ENCODE measurements around the gene F11. TPM values are rescaled to one million over a fixed set of nuclear protein-coding genes. Genes with fewer than 3 reads are reported as not detected.
"Not testable (repeated sequence)": the region's sequence is repeated elsewhere in the genome, so short reads cannot be mapped to it uniquely, and the experiment has no call there.

F11 gene
- total and polyA plus RNA-seq, 2 donors (not counting 1 experiment from before 2014, with no cell fraction given) = 0.06 TPM; not detected in 1

- no peak for TF ChIP-seq EZH2 (IDR thresholded peaks at IDR 0.05; ENCODE audit: borderline replicate concordance, insufficient read depth, low read depth, low read length, poor library complexity, severe bottlenecking)
- TF ChIP-seq, protein P1, sequence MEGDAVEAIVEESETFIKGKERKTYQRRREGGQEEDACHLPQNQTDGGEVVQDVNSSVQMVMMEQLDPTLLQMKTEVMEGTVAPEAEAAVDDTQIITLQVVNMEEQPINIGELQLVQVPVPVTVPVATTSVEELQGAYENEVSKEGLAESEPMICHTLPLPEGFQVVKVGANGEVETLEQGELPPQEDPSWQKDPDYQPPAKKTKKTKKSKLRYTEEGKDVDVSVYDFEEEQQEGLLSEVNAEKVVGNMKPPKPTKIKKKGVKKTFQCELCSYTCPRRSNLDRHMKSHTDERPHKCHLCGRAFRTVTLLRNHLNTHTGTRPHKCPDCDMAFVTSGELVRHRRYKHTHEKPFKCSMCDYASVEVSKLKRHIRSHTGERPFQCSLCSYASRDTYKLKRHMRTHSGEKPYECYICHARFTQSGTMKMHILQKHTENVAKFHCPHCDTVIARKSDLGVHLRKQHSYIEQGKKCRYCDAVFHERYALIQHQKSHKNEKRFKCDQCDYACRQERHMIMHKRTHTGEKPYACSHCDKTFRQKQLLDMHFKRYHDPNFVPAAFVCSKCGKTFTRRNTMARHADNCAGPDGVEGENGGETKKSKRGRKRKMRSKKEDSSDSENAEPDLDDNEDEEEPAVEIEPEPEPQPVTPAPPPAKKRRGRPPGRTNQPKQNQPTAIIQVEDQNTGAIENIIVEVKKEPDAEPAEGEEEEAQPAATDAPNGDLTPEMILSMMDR (IDR thresholded peaks at IDR 0.05) = no peak
- Mint-ChIP-seq H3K4me3 (no peak overlapping the region), H3K27ac (no peak overlapping the region), H3K27me3 (peaks cover 3% of the 10 kb centered on the region), H3K4me1 (no peaks in the 10 kb centered on the region), H3K9me3 (ENCODE audit: insufficient read depth) (peaks cover 8% of the 10 kb centered on the region)
- Histone ChIP-seq H3K27me3 (replicated peaks in 1 of 4; ENCODE audit: control extremely low read depth in 1 of 4, control insufficient read depth in 3 of 4, insufficient read depth in 4 of 4, low read length in 3 of 4) (no peaks in the 10 kb centered on the region), H3K4me3 (ENCODE audit: control extremely low read depth in 1 of 5, extremely low read depth in 1 of 5, insufficient read depth in 1 of 5, low read depth in 2 of 5, low read length in 4 of 5) (no peak overlapping the region), H3K4me1 (ENCODE audit: control insufficient read depth in 2 of 2, insufficient read depth in 2 of 2, low read length in 2 of 2) (no peaks in the 10 kb centered on the region), H3K4me2 (replicated peaks; ENCODE audit: low read depth, low read length, poor library complexity, severe bottlenecking) (no peak overlapping the region), H3K9ac (ENCODE audit: low read length) (no peak overlapping the region), H3K27ac (ENCODE audit: low read length in 2 of 2) (no peak overlapping the region), H3K9me3 (ENCODE audit: control extremely low read depth in 1 of 3, control insufficient read depth in 2 of 3, insufficient read depth in 1 of 3, low read length in 2 of 3) (peaks cover 0 to 9% (median 0%) of the 10 kb centered on the region in 3 donors), H4K20me1 (ENCODE audit: control insufficient read depth, insufficient read depth, low read length, poor library complexity, severe bottlenecking) (no peaks in the 10 kb centered on the region), H3K36me3 (replicated peaks in 1 of 2; ENCODE audit: control extremely low read depth in 1 of 2, control insufficient read depth in 1 of 2, extremely low read depth in 1 of 2, insufficient read depth in 2 of 2, low read length in 1 of 2) (no peaks in the 10 kb centered on the region), H3K79me2 (ENCODE audit: control insufficient read depth, insufficient read depth, low read length) (no peaks in the 10 kb centered on the region), H2AFZ (ENCODE audit: insufficient read depth, low read depth, low read length, poor library complexity, severe bottlenecking) (no peak overlapping the region)
- intact Hi-C loops (cut with micrococcal nuclease) = no loop called here
- ChIA-PET POLR2A (no interaction called here), CTCF (no interaction called here)
- DNase-seq (no peak), ATAC-seq (ENCODE audit: low read depth) (no peak)
- WGBS (ENCODE audit: insufficient coverage) = 92% methylated on average over 2 of the region's 2 CpGs
These were observed 22.7 kb upstream of the F11 start for GRCh38 chr4:186243331-186243730.

GRCh38 chr4:186244835-186245234 lies 21.2 kb upstream of the F11 start:
- no peak overlapping the region for H3K4me3 ChIP-seq (ENCODE audit: control extremely low read depth in 1 of 5, extremely low read depth in 1 of 5, insufficient read depth in 1 of 5, low read depth in 2 of 5, low read length in 4 of 5)
- H3K4me2 ChIP-seq (replicated peaks; ENCODE audit: low read depth, low read length, poor library complexity, severe bottlenecking) = no peak overlapping the region
- no peaks in the 10 kb centered on the region for H3K4me1 ChIP-seq (ENCODE audit: control insufficient read depth in 2 of 2, insufficient read depth in 2 of 2, low read length in 2 of 2)
- CTCF ChIA-PET = no interaction called here
- no peaks in the 10 kb centered on the region for H3K4me1 Mint-ChIP-seq
- H3K4me3 Mint-ChIP-seq = no peak overlapping the region
- intact Hi-C loops (cut with micrococcal nuclease) = no loop called here
- H3K36me3 ChIP-seq (replicated peaks in 1 of 2; ENCODE audit: control extremely low read depth in 1 of 2, control insufficient read depth in 1 of 2, extremely low read depth in 1 of 2, insufficient read depth in 2 of 2, low read length in 1 of 2) = no peaks in the 10 kb centered on the region
- DNase-seq (no peak), ATAC-seq (ENCODE audit: low read depth) (no peak)
- H3K27ac ChIP-seq (ENCODE audit: low read length in 2 of 2) = no peak overlapping the region
- H3K27me3 ChIP-seq (replicated peaks in 1 of 4; ENCODE audit: control extremely low read depth in 1 of 4, control insufficient read depth in 3 of 4, insufficient read depth in 4 of 4, low read length in 3 of 4) = no peaks in the 10 kb centered on the region
- peaks cover 0 to 9% (median 0%) of the 10 kb centered on the region in 3 donors for H3K9me3 ChIP-seq (ENCODE audit: control extremely low read depth in 1 of 3, control insufficient read depth in 2 of 3, insufficient read depth in 1 of 3, low read length in 2 of 3)
- no peak overlapping the region for H3K9ac ChIP-seq (ENCODE audit: low read length)
- TF ChIP-seq EZH2 (IDR thresholded peaks at IDR 0.05; ENCODE audit: borderline replicate concordance, insufficient read depth, low read depth, low read length, poor library complexity, severe bottlenecking) = no peak
- TF ChIP-seq, protein P1 (IDR thresholded peaks at IDR 0.05) = no peak
- no peak overlapping the region for H3K27ac Mint-ChIP-seq
- H2AFZ ChIP-seq (ENCODE audit: insufficient read depth, low read depth, low read length, poor library complexity, severe bottlenecking) = no peak overlapping the region
- H3K27me3 Mint-ChIP-seq = peaks cover 3% of the 10 kb centered on the region
- 73% methylated on average over 5 of the region's 5 CpGs for WGBS (ENCODE audit: insufficient coverage)
- H4K20me1 ChIP-seq (ENCODE audit: control insufficient read depth, insufficient read depth, low read length, poor library complexity, severe bottlenecking) = no peaks in the 10 kb centered on the region
- H3K79me2 ChIP-seq (ENCODE audit: control insufficient read depth, insufficient read depth, low read length) = no peaks in the 10 kb centered on the region
- H3K9me3 Mint-ChIP-seq (ENCODE audit: insufficient read depth) = peaks cover 8% of the 10 kb centered on the region
- POLR2A ChIA-PET = no interaction called here

DNA sequence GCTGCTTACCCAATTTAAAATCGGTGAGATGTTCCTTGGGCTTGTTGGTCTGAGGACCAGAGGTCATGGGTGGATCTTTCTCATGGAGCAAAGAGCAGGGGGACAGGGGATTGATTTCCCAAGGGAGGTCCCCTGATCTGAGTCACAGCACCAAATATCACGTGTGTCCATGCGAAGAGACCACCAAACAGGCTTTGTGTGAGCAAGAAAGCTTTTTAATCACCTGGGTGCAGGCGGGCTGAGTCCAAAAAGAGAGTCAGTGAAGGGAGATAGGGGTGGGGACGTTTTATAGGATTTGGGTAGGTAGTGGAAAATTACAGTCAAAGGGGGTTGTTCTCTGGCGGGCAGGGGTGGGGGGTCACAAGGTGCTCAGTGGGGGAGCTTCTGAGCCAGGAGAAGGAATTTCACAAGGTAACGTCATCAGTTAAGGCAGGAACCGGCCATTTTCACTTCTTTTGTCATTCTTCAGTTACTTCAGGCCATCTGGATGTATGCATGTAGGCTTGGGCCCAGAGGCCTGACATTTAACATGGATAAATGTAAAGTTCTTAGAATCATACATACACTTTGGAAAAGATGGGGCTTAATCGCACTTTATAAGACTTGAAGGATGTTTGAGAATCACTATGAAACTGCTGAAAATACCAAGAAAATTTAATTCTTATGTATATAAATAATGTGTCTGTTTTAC lies 18.8 kb upstream of the F11 start:
- H3K27me3 Mint-ChIP-seq; H3K4me1 Mint-ChIP-seq; H3K9me3 ChIP-seq (ENCODE audit: control extremely low read depth in 1 of 3, control insufficient read depth in 2 of 3, insufficient read depth in 1 of 3, low read length in 2 of 3); H3K27me3 ChIP-seq (replicated peaks in 1 of 4; ENCODE audit: control extremely low read depth in 1 of 4, control insufficient read depth in 3 of 4, insufficient read depth in 4 of 4, low read length in 3 of 4); H2AFZ ChIP-seq (ENCODE audit: insufficient read depth, low read depth, low read length, poor library complexity, severe bottlenecking); H3K27ac ChIP-seq (ENCODE audit: low read length in 2 of 2); H3K4me3 ChIP-seq (ENCODE audit: control extremely low read depth in 1 of 5, extremely low read depth in 1 of 5, insufficient read depth in 1 of 5, low read depth in 2 of 5, low read length in 4 of 5); H3K4me3 Mint-ChIP-seq; H3K4me1 ChIP-seq (ENCODE audit: control insufficient read depth in 2 of 2, insufficient read depth in 2 of 2, low read length in 2 of 2); H3K9me3 Mint-ChIP-seq (ENCODE audit: insufficient read depth); H3K27ac Mint-ChIP-seq; POLR2A ChIA-PET; H3K4me2 ChIP-seq (replicated peaks; ENCODE audit: low read depth, low read length, poor library complexity, severe bottlenecking); intact Hi-C loops (cut with micrococcal nuclease); H4K20me1 ChIP-seq (ENCODE audit: control insufficient read depth, insufficient read depth, low read length, poor library complexity, severe bottlenecking); DNase-seq; ATAC-seq (ENCODE audit: low read depth); H3K79me2 ChIP-seq (ENCODE audit: control insufficient read depth, insufficient read depth, low read length); H3K9ac ChIP-seq (ENCODE audit: low read length); H3K36me3 ChIP-seq (replicated peaks in 1 of 2; ENCODE audit: control extremely low read depth in 1 of 2, control insufficient read depth in 1 of 2, extremely low read depth in 1 of 2, insufficient read depth in 2 of 2, low read length in 1 of 2): not testable (repeated sequence)
- CTCF ChIA-PET = interaction anchor here (0.6 kb wide), 1 partner anchor 22 kb away, joined by 5 read pairs; no protein-coding TSS in a partner anchor
- WGBS (ENCODE audit: insufficient coverage) = 89% methylated on average over 5 of the region's 9 CpGs
